Measurements from ENCODE around the gene PMS2.
"Not testable (repeated sequence)": the region's sequence is repeated elsewhere in the genome, so short reads cannot be mapped to it uniquely, and the experiment has no call there.

Gene PMS2

DNA sequence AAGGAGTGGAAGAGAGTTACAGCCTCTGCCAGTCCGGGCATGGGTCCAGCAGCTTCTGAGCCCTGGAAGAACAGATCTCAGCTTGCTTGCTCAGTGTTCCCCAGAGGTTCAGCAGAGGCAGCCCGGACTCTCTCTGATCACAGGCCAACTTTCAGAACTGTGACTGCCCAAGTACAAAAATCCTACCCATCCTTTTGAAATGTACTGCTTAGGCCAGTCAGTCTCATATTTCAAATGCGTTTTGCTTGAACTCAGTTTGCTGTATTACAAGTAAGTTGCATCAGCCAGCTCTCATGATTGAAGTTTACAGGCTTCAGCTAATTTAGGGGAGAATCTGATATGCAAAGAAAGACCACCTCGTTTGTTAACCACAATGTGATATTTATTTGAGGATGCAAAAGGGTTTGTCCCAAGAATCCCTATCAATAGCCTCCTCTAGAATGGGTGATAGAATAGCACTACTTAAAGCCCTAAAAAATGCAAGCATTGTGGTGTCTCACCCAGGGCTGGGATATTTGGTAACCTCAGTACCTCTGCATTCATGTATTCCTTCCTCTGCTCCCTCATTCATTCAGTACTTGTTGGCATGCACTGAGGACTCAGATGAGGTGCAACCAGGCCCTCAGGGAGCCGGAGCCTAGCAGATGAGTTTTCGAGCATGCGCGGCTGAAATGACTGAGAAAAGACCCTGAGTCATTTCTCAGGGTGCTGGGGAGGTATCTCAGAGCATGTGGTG, 7.2 kb upstream of the PMS2 start:
- no peak for DNase-seq (ENCODE audit: low read depth)

DNA sequence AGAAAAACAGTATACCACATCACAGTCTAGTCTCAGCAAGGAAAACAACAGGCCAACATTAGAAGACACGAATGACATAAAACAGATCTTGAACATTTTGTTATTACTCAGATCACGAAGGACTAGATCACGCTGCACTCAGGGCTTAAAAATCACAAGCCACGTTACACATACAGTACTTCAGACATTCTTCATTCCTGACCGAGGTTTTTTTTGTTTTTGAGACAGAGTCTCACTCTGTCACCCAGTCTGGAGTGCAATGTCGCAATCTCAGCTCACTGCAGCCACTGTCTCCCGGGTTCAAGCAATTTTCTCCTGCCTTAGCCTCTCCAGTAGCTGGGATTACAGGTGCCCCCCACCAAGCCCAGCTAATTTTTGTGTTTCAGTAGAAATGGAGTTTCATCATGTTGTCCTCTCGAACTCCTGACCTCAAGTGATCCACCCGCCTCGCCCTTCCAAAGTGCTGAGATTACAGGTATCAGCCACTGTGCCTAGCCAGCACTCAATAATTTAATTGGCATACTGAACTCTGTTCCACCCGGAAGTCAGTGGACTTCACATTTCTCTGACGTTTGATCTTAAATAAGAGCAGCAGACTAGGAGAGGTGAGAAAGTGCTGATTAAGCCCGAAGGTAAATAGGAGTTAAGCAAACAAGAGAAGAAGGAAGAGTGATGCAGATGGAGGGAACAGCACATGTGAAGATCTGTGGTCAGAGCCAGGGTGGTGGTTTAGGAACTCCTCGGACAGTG, 3.7 kb upstream of the PMS2 start:
- no peak for DNase-seq (ENCODE audit: low read depth)

DNA sequence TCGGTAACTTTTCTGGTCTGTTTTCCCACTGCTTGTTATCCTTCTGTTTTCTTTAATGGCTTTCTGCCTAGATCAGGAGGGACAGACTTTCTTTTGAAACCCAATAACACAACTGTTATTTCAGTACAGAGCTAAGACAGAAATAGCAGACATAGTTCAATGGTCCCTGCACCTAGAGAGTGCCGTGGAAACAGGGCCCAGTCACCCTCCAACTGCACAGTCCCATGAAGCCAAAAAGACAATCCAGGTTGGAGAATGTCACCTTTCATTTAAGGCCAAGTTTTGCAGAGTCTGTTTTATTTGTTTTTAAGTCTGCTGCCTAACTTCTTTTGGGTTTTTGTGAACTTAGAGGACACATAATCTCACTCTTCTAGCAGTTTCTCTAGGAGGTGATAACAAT, 2.7 kb upstream of the PMS2 start:
- no peak for DNase-seq (ENCODE audit: low read depth)

DNA sequence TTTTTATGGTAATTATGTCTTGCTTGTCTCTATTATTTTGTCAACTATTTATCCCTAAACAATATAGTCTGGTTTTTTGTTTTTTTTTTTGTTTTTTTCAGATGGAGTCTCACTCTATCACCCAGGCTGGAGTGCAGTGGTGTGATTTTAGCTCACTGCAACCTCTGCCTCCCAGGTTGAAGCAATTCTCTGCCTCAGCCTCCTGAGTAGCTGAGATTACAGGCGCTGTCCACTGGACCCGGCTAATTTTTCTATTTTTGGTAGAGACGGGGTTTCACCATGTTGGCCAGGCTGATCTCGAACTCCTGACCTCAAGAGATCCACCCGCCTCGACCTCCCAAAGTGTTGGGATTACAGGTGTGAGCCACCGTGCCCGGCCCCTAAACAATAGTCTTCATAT, 1.5 kb upstream of the PMS2 start:
- DNase-seq (ENCODE audit: low read depth): not testable (repeated sequence)

DNA sequence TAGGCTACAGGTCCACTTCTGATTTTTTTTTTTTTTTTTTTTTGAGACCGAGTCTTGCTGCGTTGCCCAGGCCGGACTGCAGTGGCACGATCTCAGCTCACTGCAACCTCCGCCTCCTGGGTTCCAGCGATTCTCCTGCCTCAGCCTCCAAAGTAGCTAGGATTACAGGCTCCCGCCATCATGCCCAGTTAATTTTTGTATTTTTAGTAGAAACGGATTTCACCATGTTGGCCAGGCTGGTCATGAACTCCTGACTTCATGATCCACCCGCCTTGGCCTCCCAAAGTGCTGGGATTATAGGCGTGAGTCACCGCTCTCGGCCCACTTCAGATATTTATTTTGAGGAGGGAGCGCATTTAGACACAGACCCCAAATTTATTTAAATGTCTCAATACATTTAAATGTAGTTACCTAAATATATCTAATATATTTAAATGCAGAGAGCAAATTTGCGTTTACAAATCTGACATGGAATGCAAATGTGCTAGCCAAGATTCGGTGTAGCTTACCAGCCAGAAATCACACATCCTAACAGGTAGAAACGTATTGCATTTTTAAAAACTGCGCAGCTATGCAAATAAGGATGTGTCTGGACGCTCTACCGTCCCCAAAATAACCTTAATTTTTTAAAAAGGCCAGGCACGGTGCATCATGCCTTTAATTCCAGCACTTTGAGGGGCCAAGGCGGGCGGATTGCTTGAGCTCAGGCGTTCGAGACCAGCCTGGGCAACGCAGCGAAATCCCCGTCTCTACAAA, 836 bp downstream of the PMS2 start:
- DNase-seq (ENCODE audit: low read depth): not testable (repeated sequence)

DNA sequence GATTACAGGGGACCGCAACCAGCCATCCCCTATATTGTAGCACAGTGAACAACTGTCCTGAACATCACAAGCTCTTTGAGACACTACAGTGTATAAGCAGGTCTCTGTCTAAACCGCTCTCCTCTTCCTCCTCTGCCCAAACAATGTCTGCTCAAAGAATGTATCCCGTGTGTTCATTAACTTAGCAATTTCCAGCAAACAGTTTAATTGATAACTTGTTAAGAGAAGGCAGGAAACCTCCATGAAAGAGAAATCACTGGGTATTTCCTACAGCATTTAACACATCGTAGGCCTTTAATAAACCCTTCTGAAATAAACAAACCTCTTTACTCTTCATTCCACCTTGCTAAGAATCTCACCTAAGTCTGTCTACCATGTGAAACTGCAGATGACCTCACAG, 1.5 kb downstream of the PMS2 start:
- DNase-seq (ENCODE audit: low read depth): no peak

DNA sequence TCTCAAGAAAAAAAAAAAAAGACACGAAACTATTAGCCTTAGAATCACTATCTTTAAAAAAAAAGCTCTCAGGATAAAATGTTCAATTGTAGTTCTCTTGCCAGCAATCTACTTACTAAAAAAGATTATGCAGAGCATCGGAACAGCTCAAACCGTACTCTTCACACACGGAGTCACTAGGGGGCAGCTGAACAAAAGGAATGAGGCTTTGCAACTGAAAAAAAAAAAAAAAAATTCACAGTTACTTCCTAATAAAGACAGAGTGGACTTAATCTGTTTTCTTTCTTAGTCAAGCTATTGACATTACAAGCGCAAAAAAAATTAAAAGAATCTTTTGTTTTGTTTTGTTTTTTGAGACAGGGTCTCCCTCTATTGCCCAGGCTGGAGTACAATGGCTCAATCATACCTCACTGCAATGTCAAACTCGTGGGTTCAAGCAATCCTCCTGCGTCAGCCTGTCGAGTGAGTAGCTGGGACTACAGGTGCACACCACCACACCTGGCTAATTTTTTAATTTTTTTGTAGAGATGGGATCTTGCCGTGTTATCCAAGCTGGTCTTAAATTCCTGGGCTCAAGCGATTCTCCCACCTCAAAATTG, 11.5 kb downstream of the PMS2 start:
- peak; percentile 41 for DNase-seq (ENCODE audit: low read depth)

DNA sequence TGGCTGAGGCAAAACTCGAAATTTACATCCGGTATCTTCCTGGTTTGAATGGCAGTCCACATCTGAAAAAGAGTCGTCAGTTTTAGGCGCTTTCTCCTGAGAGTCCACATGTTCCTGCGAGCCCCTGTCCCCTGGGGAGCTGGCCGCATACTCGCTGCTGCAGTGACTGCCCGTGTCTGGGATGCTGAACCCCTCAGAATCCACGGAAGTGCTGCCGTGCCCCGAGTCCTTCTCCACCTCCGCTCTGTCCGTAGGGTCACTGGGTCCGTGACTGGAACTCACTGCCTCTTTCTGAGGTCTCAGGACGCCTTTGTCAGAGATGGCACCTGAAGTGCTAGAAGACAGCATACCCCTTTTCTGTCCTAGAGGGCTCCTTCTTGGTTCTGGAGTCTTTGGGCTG, 21.8 kb downstream of the PMS2 start:
- not testable (repeated sequence) for DNase-seq (ENCODE audit: low read depth)

DNA sequence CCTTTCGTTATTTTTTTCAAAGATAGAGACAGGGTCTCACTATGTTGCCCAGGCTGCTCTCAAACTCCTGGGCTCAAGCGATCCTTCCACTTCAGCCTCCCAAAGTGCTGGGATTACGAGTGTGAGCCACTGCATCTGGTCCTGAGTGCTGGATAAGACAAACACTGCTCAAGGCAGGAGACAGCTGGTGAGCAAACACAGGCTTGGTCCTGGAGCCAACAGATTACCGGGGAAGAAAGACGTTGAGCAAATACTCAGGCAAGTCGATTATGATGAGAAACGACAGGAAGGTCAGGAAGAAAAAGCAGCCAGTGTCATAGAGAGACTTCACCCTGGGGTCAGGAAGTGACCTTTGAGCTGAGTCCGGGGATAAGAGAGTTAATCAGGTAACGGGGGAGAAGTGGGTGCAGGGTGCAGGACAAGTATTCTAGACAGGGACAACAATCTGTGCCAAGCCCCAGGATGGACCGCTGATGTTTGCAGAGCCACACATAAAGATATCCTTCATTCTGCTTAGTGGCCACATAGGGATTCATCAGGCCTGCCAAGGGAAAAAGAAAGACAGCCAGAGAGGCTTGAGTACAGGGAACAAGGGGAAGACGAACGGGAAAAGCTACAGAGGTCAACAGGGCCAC, 29.1 kb downstream of the PMS2 start:
- not testable (repeated sequence) for DNase-seq (ENCODE audit: low read depth)

DNA sequence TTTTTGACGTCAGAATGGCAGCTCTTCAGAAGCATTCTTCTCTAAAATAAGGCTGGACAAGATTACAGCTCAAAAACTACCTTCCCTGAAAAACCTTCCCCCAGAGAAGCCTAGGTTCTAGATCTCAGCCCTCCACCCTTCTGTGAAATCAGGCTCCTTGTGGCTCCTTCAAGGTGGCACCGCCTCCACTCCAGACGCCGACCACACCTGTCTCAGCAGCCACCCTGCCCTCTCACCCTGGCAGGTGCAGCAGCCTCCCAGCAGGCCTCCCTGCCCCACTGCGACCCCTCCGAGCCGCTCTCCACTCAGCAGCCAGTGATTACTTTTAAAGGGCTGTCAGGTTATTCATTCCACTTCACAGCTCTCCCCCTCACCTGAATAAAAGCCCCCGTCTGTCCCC, 35.3 kb downstream of the PMS2 start:
- not testable (repeated sequence) for DNase-seq (ENCODE audit: low read depth)

DNA sequence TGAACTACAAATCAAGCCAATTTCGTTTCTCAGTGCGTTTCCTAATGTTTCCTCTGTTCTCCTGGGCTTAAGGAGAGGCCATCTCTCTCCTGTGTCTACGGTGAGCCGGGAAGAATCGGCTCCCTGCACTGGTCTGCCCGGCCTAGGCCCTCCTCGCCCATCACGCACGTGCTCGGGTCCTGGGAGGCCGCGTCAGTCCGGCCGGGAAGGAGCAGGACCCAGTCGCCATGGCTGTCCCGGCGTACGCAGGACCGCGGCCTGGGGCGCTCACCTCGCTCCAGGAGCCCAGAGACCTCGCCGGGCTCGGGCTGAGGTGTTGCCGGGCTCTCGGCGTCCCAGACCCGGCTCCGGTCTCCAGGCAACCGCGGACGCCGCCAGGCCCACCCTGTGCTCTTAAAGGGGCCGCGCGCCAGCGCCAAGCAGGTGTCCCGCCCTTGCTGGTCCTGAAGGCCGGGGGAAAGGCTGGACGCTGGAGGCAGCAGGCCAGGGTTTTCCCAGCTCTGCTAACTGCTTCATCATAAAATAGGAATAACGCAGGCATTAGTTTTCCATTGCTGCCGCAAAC, 38.4 kb downstream of the PMS2 start, which contains the start of gene RSPH10B:
Gene RSPH10B (minus strand): TSS at position 343 of the 565 bp plus-strand sequence. CDS start 3,573 bp downstream, outside the sequence.
- not testable (repeated sequence) for DNase-seq (ENCODE audit: low read depth)

DNA sequence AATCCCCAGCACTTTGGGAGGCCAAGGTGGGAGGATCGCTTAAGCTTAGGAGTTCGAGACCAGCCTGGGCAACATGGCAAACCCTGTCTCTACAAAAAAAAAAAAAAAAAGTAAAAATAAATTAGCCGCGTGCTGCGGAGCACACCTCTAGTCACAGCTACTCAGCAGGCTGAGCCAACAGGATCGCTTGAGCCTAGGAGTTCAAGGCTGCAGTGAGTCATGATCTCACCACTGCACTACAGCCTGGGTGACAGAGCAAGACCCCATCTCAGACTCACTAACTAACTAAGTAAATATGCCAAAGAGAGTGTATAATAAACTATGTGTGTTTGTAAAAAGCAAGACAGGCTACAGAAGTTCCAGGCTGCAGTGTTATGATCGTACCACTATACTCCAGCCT, 45.0 kb downstream of the PMS2 start:
- DNase-seq (ENCODE audit: low read depth): not testable (repeated sequence)

DNA sequence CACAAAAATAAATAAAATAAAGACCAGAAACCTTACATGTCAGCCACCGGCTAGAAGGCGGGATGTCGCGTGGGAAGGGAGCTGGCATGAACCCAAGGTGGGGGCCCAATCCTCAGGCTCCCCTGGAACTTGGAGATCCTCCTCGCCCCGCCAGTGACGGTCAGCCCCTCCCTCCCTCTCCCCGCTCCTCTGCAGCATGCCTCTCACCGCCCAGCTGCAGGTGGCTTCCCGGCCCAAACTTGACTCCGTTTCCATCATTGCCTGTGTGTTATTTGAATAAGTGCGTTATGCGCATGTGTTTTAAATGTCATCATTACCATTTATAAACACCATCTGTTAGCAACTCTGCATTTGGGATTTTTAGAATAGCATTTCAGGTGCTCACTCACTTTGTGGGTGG, 45.6 kb downstream of the PMS2 start:
- DNase-seq (ENCODE audit: low read depth): not testable (repeated sequence)

DNA sequence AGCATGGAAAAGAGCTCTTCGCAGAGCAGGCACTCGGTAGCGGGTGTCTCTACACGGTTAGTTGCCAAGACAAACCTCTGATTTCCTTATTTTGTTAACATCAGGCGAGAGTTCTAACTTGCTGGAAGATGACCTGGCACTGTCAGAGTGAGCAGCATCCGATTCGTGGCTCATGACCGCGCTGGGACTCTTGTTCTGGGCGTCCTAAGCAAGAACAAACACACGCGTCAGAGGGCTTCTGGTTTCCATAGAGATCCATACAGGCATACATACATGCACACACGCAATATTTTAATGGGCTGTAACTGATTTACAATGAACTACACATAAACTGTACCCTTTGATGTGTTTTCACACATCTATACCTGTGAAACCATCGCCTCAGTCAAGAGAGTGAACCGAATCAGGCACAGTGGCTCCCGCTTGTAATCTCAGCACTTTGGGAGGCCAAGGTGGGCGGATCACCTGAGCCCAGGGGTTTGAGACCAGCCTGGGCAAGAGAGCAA, 73.9 kb downstream of the PMS2 start:
- not testable (repeated sequence) for DNase-seq (ENCODE audit: low read depth)

DNA sequence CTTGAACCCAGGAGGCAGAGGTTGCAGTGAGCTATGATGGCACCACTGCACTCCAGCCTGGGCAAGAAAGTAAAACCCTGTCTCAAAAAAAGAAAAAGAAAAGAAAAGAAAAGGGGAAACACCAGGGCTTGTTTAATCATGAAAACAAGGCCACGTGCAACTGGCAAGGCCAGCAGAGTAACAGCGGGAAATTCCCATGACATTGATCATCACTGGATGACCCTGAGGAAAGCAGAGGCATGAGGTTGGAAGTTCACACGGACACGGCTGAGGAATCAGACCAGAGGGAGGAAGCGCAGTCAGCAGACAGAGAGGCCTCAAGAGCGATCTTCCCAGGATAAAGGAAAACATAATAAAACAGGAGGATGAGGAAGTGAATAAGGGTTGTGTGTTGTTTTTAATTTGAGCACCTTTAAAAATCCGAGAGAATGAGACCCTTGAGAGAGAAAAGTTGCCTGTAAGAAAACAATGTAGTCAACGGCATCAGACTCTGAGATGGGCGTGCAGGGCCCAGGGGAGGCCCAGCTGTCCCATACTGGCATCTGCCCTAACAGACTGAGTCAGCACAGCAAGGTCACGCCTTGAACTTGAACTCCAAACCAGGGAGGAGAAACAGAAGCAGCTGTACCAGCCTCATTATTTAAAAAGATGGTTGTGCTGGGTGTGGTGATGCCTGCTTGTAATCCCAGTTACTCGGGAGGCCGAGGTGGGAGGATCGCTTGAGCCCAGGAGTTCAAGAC, 76.8 kb downstream of the PMS2 start:
- DNase-seq (ENCODE audit: low read depth): not testable (repeated sequence)

DNA sequence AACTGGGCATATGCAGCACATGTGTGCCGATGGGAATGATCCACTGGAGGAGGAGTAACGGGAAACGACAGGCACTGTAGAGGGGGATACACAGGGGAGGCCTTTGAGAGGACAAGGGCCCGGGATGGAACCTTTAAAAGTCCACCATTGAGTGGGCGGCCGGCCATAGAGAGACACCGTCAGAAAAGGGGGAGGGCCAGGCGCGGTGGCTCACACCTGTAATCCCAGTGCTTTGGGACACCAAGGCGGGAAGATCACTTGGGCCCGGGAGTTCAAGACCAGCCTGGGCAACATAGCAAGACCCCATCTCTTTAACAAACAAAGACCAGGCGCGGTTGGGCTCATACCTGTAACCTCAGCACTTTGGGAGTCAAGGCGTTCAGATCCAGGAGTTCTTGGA, 77.6 kb downstream of the PMS2 start:
- not testable (repeated sequence) for DNase-seq (ENCODE audit: low read depth)

DNA sequence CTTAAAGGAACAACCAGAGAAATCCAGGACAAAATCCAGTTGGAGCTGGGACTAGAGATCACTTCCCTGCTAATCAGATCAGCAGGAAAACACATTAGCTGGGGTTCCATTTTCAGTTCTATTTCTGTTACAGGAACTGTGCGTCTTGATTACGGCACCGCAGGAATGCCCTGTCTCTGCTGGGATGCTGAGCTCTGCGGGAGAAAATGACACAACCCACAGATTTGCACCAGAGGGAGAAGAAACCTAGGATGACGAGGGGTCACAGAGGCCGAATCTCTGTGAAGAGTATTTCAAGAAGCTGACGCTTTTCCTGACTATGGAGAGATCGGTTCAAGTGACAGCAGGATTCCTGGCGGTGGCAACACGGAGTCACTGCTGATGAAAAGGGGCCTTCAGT, 78.6 kb downstream of the PMS2 start:
- DNase-seq (ENCODE audit: low read depth): not testable (repeated sequence)

DNA sequence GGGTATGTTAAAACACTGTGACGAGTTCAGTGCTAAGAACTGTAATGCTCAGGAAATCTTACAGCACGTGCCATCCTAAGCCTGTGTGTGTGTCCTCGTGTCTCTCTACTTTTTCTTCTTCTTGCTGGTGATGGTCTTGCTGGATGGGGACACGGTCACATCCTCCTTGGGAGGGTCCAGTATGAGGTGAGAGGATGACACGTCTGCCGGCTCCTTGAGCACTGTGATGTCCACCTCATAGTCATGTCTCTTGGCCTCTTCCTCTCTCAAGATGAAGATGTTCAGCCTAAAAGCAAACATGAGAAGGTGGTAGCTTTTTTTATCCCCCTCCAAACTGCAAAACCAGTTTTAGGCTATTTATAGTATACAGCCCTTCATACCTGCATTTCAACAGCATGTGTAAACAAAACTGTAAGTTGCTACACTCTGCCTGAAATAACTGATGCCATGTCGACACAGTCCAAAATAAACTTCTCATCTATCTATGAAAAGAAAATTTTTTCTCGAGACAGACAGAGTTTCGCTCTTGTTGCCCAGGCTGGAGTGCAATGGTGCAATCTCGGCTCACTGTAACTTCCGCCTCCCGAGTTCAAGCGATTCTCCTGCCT, 82.5 kb downstream of the PMS2 start:
- DNase-seq (ENCODE audit: low read depth): not testable (repeated sequence)

DNA sequence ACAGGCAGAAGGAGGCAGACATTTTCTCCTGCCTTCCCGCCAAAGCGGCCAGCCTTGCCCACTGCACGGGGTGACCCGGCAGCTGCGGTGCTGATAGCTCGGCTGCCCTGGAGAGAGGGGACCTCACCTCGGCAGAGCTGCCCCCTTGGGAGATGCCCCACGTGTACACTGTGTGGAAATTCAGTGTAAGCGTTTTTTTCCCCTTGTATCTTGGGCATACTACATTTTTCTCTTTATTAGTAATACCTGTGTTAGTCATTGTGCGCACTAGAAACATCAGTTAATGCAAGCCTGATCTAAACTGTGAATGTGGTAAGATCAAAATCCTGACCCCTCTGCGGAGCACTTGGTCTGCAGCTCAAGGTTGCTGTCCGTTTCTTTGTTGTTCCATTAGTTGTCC, 84.2 kb downstream of the PMS2 start:
- not testable (repeated sequence) for DNase-seq (ENCODE audit: low read depth)

DNA sequence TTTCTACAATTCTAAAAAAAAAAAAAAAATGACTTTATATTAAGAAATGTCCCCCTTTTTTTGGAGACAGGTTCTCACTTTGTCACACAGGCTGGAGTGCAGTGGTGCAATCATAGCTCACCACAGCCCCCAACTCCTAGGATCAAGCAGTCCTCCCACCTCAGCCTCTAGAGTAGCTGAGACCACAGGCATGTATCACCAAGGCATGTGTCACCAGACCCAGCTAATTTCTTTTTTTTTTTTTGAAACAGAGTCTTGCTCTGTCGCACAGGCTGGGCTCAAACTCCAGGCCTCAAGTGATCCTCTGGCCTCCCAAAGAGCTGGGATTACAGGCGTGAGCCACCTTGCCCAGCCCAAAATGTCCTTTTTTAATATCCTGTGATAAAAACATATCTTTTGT, 84.7 kb downstream of the PMS2 start:
- not testable (repeated sequence) for DNase-seq (ENCODE audit: low read depth)
